HFF-Myc (cell line): ENCODE data around the gene SMYD4.
"Not testable (repeated sequence)": the region's sequence is repeated elsewhere in the genome, so short reads cannot be mapped to it uniquely, and the experiment has no call there.

Source experiments
- DNase-seq: peaks from one replicate; pipeline ENCODE4 v3.0.0-alpha.2; 2011; ENCODE audit warnings: low read depth; ENCODE audit errors: extremely low read depth
- H3K4me3 ChIP-seq: replicated peaks from 2 replicates; pipeline ENCODE4 v1.5.1; 2011; ENCODE audit warnings: low read depth, mild to moderate bottlenecking, control low read depth, low read length
- CTCF ChIP-seq: IDR thresholded peaks from 2 replicates; pipeline ENCODE4 v1.5.1; 2012; ENCODE audit warnings: mild to moderate bottlenecking, low read depth, low read length, control low read depth; ENCODE audit errors: missing control alignments

SMYD4 gene

GRCh38 chr17:1745513-1746020 is 84.1 kb downstream of the SMYD4 start:
- H3K4me3 ChIP-seq, result no peak overlapping the region
- DNase-seq, result no peak
- TF ChIP-seq CTCF, result no peak

GRCh38 chr17:1744551-1745512 is 84.9 kb downstream of the SMYD4 start:
- TF ChIP-seq CTCF, result no peak
- no peak for DNase-seq
- no peak overlapping the region for H3K4me3 ChIP-seq

- TF ChIP-seq CTCF, result no peak
- no peak for DNase-seq
- H3K4me3 ChIP-seq, result no peak overlapping the region
Observed at GRCh38 chr17:1743088-1743439, 86.6 kb downstream of the SMYD4 start.

- DNase-seq, result no peak
- TF ChIP-seq CTCF, result no peak
- no peak within 1 kb of the TSS for H3K4me3 ChIP-seq
Observed at GRCh38 chr17:1742371-1743087, 87.2 kb downstream of the SMYD4 start, which contains the start of gene SERPINF2. Gene SERPINF2, plus strand, starts transcription at chr17:1742871. Its CDS starts 2,125 bp downstream, at chr17:1744996.

GRCh38 chr17:1741899-1742298 is 87.8 kb downstream of the SMYD4 start:
- H3K4me3 ChIP-seq, result not testable (repeated sequence)

GRCh38 chr17:1737531-1738291 is 92.0 kb downstream of the SMYD4 start:
- no peak overlapping the region for H3K4me3 ChIP-seq
- no peak for TF ChIP-seq CTCF
- DNase-seq, result no peak

More at GRCh38 chr17:1741899-1742298, 87.8 kb downstream of the SMYD4 start:
- DNase-seq, result not testable (repeated sequence)
